GM18499 (cell line): ENCODE results near the gene L3HYPDH.

Experiments
- ATAC-seq: cut with Tn5 transposase; IDR thresholded peaks from one replicate; pipeline ENCODE4 v1.9.1; 2021; ENCODE audit warnings: moderate number of reproducible peaks; ENCODE audit not compliant: insufficient read depth, unreplicated experiment

Gene L3HYPDH

DNA sequence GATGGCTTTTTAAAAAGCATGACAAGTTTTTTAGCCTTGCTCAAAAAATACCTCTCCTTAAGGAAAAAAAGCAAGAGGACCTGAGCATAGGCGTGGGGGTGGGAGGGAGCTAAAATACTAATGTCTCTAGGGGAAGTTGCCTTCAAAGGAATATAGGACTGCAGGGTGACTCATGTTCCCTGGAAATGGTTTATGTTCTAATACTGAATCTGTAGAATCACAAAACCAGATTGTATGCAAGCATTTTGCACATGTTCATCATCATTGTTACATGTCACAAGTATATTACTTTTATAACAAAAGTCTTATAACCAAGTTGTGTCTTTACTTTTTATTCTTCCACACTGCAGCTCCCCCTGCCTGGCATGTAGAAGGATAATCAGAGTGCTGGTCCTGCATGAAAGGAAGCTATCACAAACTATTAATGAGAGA, 55.6 kb downstream of the L3HYPDH start:
- no peak for ATAC-seq

DNA sequence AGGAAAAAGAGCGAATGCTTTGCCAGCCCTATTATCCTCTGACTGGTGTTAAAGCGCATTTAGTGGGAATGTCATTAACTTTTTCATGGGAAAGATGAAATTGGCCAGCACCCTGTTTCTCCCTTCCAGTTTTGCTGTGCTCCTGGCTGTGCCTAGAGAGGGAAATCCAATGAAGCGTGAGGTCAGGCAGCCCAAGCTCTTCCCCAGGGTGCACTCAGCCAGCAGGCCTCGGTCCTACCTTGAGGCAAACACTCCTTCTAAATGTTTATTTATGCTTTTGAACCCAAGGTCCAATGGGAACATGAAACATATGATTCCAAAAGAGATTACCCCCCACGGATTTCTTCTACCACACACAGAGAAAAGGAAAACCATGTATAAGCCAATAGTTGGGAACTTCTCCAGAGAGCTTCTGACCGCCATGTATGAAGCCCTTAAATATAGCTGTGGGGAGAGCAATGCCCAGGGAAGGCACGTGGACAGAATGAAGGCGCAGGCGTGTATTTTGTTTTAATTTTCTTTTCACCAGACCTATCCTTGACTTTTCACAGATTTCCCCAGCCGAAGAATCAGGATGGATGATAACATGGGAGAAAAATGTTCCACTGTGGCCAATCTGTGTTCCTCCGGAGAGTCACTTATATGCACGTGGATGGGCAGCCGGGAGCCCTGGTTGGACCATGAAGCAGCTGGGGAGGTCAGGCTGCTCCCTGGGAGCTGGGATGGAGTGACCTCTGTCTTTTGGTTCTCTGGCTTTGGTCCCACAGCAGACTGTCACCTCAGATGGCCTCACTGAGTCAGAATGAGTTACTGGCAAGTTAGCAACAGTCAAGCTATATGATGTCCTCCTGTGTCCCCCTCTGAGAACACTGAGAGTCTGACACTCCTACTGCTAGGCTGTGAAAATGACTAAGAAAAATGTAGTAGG, 56.3 kb downstream of the L3HYPDH start:
- ATAC-seq, result no peak

DNA sequence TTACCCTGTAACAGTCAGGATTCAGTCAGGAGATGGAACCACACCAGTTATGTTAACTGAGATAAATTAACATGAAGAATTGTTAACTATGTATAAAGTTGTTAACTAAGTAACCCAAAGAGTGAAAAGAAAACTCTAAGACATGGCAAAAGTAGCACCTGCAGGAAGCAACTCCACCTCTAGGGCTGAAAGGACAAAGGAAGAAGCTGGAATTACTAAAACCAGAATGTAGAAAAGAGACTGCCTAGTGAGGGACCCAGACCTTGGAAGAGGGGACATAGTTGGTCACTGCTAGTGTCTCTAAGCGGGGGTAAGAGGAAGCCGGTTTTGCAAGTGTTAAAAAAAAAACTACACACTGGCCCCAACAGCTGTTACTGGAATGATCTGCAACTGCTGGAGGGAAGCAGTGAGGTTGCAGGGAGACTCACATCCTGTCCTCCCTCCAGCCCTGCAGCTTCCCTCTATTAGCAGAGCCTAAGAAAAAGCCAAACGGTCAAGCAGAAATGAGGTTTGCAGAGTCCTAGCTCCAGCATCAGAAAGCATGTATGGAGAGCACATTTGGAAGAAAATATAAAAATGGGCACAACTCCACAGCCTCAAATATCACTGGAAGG, 58.8 kb downstream of the L3HYPDH start:
- no peak for ATAC-seq

DNA sequence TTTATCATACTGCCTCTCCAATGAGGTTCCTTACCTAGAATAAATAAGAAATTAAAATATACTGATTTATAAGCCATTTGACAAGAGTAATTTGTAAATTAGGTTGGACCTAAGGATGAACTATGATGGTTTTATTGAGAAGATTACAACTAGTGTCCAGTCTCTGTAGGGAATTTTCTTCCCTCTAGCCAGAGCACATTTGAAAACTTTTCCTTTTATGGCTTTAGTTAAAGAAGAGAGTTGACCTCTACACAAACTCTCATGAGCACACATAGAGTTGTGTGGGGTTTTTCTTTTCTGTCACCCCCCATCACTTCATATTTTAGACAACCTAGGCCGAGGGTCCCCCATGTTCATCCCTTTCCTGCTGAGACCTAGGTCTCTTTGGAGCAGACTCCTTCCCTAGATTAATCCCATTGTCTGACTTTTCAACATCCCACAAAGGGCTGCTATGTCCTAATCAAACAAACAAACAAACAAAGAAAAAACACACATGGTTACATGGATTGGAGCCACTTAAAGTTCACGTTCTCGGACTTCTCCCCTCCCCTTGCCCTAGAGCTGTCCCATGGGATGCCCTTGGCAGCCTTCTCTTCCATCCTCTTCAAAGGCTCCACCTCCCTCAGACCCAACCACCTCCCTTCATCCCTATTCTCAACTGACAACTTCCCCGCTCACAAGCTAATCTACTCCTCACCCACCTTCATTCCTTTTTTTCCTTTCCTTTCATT, 59.7 kb downstream of the L3HYPDH start:
- no peak for ATAC-seq
